ENCODE results near the gene DLGAP1.

DNA sequence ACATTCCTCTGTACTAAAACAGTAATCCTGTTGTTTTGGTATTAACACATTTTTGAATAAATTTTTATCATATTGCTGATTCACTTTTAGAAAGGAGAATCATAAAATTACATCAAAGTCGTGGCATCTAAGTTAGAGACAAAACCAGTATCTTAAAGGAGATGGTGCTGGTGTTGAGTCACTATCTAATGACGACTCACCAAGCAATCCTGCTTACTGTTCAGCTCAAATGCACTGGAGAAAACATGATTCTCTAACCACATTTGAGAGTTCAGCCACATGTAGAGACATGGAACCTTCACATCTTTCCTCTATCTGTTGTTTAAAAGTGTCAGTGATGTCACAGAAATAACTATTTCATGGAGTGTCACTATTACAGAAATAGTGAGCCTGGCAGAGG, 531.4 kb downstream of the DLGAP1 start:
- TF ChIP-seq CTCF (IDR thresholded peaks at IDR 0.05) (no peak), POLR2A (IDR thresholded peaks at IDR 0.05) (no peak), POLR2AphosphoS5 (IDR thresholded peaks at IDR 0.05) (no peak), EP300 (IDR thresholded peaks at IDR 0.05) (no peak)
